ENCODE measurements around the gene MDK.

DNA sequence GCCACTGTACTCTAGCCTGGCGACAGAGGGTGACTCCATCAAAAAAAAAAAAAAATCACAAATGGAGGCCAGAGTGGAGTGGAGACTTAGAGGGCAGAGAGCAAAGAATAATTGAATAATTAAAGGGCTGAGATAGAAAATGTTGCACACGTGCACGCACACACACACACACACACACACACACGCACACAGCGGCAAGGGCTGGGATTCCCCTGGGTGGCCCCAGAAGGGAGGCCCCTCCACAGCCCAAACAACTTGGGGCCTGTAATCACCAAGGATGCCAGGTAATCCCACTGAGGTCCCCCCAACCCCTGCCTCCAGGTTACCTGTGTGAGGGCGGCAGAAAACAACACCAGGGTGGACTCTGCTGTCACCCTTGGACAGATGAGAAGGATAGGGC lies 46.2 kb upstream of the MDK start:
- no peak for TF ChIP-seq CTCF (IDR thresholded peaks at IDR 0.05)
- TF ChIP-seq POLR2A (IDR thresholded peaks at IDR 0.05) = no peak
